Progenitor cell of endocrine pancreas (in vitro differentiated cells): ENCODE data around the gene PEMT. TPM values are rescaled to one million over a fixed set of nuclear protein-coding genes. Genes with fewer than 3 reads are reported as not detected.

Experiments used
- DNase-seq: peaks from one replicate; pipeline ENCODE4 v3.0.0; 2021; ENCODE audit warnings: low spot score; ENCODE audit not compliant: unreplicated experiment
- H3K27ac Mint-ChIP-seq: 2 replicates; pipeline ENCODE4 v1.8.0; 2021; ENCODE audit warnings: mild to moderate bottlenecking, moderate library complexity, mixed read lengths
- H3K27me3 Mint-ChIP-seq: 2 replicates; pipeline ENCODE4 v1.8.0; 2021; ENCODE audit warnings: mixed read lengths
- H3K36me3 Mint-ChIP-seq: 2 replicates; pipeline ENCODE4 v1.8.0; 2022; ENCODE audit warnings: mixed read lengths; ENCODE audit not compliant: insufficient read depth
- H3K4me1 Mint-ChIP-seq: 2 replicates; pipeline ENCODE4 v1.8.0; 2021; ENCODE audit warnings: low read depth, mixed read lengths
- H3K4me3 Mint-ChIP-seq: 2 replicates; pipeline ENCODE4 v1.8.0; 2021; ENCODE audit warnings: low read depth, mild to moderate bottlenecking, moderate library complexity, mixed read lengths
- H3K9me3 Mint-ChIP-seq: 2 replicates; pipeline ENCODE4 v1.8.0; 2021; ENCODE audit warnings: low read depth, mixed read lengths
- CTCF ChIP-seq: fragments of 200-600 bp; sonication (generic); IDR thresholded peaks from one replicate; pipeline ENCODE4 v1.5.0; 2021; ENCODE audit warnings: antibody characterized with exemption, mild to moderate bottlenecking; ENCODE audit not compliant: unreplicated experiment
- total RNA-seq: library from RNA; stranded (reverse); gene quantifications from 2 replicates; pipeline ENCODE4 v1.2.1, GENCODE V29; 2021

Gene PEMT
- total RNA-seq, 1 donor from 2014 or later: 67.0 TPM

GRCh38 chr17:17545984-17546383, 45.5 kb downstream of the PEMT start:
- H3K4me3 Mint-ChIP-seq: no peak overlapping the region
- peaks cover 2% of the 10 kb centered on the region for H3K36me3 Mint-ChIP-seq
- no peak overlapping the region for H3K27ac Mint-ChIP-seq
- TF ChIP-seq CTCF: no peak
- peaks cover 7% of the 10 kb centered on the region for H3K4me1 Mint-ChIP-seq
- no peaks in the 10 kb centered on the region for H3K9me3 Mint-ChIP-seq
- H3K27me3 Mint-ChIP-seq: no peaks in the 10 kb centered on the region
- DNase-seq: no peak

DNA sequence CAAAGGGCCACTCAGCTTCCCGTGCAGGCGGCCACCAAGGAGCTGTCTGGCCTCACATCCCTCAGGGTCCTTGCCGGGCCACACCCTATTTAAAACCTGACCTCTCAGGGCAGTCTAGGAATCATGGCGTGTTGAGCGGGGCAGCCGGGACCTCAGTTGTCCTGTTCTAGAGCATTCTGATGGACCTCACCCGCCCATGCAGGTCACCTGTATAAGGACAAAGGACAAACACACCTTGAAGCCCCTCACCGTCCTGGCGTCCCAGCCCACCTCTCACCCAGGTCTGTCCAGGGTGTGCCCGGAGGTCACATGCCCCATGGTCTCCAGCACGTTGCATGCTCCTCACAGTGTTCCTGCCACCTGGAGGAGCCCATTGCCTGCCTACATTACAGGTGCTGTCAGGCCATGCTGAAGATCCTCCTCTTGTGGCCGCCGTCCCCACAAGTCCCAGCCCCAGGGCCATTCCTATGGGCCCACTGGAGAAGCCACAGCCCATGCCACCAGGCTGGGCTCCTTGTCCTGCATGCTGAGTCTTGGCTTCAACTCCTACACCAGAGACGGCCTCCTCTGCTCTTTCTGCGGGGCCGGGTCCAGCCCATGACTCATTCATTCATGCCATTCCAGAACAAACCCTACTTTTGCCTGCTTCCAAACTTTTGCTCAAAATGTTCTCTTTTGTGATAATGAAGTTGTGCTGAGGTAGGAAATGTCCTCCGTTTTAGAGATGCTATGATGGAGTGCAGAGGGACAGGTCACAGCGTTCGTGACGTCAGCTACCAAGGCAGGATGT, 46.3 kb downstream of the PEMT start:
- H3K27ac Mint-ChIP-seq: no peak overlapping the region
- peaks cover 2% of the 10 kb centered on the region for H3K36me3 Mint-ChIP-seq
- no peak overlapping the region for H3K4me3 Mint-ChIP-seq
- no peak for DNase-seq
- H3K27me3 Mint-ChIP-seq: no peaks in the 10 kb centered on the region
- peaks cover 5% of the 10 kb centered on the region for H3K4me1 Mint-ChIP-seq
- no peak for TF ChIP-seq CTCF
- H3K9me3 Mint-ChIP-seq: no peaks in the 10 kb centered on the region

- no peak for DNase-seq
- Mint-ChIP-seq H3K9me3 (no peaks in the 10 kb centered on the region), H3K4me3 (no peak overlapping the region), H3K36me3 (peaks cover 2% of the 10 kb centered on the region), H3K27ac (no peak overlapping the region), H3K4me1 (peaks cover 19% of the 10 kb centered on the region), H3K27me3 (no peaks in the 10 kb centered on the region)
- TF ChIP-seq CTCF: no peak
Measured at GRCh38 chr17:17542906-17543635, 48.4 kb downstream of the PEMT start.

- H3K36me3 Mint-ChIP-seq: peaks cover 2% of the 10 kb centered on the region
- no peaks in the 10 kb centered on the region for H3K9me3 Mint-ChIP-seq
- H3K27ac Mint-ChIP-seq: no peak overlapping the region
- H3K4me3 Mint-ChIP-seq: no peak overlapping the region
- H3K27me3 Mint-ChIP-seq: no peaks in the 10 kb centered on the region
- H3K4me1 Mint-ChIP-seq: peaks cover 28% of the 10 kb centered on the region
- no peak for TF ChIP-seq CTCF
- no peak for DNase-seq
Measured at GRCh38 chr17:17541640-17542001, 49.9 kb downstream of the PEMT start.

- no peak for TF ChIP-seq CTCF
- H3K36me3 Mint-ChIP-seq: peaks cover 2% of the 10 kb centered on the region
- no peaks in the 10 kb centered on the region for H3K9me3 Mint-ChIP-seq
- peaks cover 31% of the 10 kb centered on the region for H3K4me1 Mint-ChIP-seq
- H3K27me3 Mint-ChIP-seq: no peaks in the 10 kb centered on the region
- DNase-seq: no peak
- H3K27ac Mint-ChIP-seq: peak overlapping the region; percentile 43
- H3K4me3 Mint-ChIP-seq: no peak overlapping the region
Measured at GRCh38 chr17:17540935-17541639, 50.4 kb downstream of the PEMT start.
